ENCODE data around the gene LZTFL1.

DNA sequence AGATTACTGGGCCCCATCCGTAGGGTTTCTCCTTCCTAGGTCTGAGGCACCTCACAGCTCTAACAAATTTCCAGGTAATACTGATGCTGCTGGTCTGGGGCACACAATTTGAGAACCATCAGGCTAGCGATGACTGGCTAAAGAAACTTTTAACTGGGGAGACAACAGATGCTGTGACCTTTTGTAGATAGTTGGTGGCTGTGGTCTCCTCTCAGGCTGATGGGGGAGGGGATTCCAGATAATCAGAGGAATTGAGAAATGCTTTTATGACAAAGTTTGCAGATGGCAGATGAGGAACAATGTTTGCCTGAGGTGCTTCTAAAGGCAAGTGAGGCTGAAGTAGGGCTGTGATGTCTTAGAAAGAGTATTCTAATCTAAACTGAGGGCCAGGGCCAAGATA, 30.6 kb upstream of the LZTFL1 start:
- TF ChIP-seq, protein P1, sequence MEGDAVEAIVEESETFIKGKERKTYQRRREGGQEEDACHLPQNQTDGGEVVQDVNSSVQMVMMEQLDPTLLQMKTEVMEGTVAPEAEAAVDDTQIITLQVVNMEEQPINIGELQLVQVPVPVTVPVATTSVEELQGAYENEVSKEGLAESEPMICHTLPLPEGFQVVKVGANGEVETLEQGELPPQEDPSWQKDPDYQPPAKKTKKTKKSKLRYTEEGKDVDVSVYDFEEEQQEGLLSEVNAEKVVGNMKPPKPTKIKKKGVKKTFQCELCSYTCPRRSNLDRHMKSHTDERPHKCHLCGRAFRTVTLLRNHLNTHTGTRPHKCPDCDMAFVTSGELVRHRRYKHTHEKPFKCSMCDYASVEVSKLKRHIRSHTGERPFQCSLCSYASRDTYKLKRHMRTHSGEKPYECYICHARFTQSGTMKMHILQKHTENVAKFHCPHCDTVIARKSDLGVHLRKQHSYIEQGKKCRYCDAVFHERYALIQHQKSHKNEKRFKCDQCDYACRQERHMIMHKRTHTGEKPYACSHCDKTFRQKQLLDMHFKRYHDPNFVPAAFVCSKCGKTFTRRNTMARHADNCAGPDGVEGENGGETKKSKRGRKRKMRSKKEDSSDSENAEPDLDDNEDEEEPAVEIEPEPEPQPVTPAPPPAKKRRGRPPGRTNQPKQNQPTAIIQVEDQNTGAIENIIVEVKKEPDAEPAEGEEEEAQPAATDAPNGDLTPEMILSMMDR (conservative IDR thresholded peaks at IDR 0.05; ENCODE audit: low read depth in 2 of 2): no peak
- TF ChIP-seq POLR2AphosphoS5 (IDR thresholded peaks at IDR 0.05; ENCODE audit: low read depth) (no peak), EZH2phosphoT487 (IDR thresholded peaks at IDR 0.05; ENCODE audit: unreplicated experiment) (no peak), NANOG (IDR thresholded peaks at IDR 0.05; ENCODE audit: borderline replicate concordance) (no peak), ZNF114 (CRISPR knock-in tag; IDR thresholded peaks at IDR 0.05) (no peak), JUNB (IDR thresholded peaks at IDR 0.05; ENCODE audit: unreplicated experiment) (no peak)
- TF ChIP-seq, protein P2, sequence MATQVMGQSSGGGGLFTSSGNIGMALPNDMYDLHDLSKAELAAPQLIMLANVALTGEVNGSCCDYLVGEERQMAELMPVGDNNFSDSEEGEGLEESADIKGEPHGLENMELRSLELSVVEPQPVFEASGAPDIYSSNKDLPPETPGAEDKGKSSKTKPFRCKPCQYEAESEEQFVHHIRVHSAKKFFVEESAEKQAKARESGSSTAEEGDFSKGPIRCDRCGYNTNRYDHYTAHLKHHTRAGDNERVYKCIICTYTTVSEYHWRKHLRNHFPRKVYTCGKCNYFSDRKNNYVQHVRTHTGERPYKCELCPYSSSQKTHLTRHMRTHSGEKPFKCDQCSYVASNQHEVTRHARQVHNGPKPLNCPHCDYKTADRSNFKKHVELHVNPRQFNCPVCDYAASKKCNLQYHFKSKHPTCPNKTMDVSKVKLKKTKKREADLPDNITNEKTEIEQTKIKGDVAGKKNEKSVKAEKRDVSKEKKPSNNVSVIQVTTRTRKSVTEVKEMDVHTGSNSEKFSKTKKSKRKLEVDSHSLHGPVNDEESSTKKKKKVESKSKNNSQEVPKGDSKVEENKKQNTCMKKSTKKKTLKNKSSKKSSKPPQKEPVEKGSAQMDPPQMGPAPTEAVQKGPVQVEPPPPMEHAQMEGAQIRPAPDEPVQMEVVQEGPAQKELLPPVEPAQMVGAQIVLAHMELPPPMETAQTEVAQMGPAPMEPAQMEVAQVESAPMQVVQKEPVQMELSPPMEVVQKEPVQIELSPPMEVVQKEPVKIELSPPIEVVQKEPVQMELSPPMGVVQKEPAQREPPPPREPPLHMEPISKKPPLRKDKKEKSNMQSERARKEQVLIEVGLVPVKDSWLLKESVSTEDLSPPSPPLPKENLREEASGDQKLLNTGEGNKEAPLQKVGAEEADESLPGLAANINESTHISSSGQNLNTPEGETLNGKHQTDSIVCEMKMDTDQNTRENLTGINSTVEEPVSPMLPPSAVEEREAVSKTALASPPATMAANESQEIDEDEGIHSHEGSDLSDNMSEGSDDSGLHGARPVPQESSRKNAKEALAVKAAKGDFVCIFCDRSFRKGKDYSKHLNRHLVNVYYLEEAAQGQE (IDR thresholded peaks at IDR 0.05; ENCODE audit: unreplicated experiment): no peak

All from GM23338 (cell line).